Activated CD8-positive, alpha-beta memory T cell treated with anti-CD3 and anti-CD28 coated beads for 36 hours (primary cell): Measurements from ENCODE around the gene FAM227A. TPM values are rescaled to one million over a fixed set of nuclear protein-coding genes. Genes with fewer than 3 reads are reported as not detected.
"Not testable (repeated sequence)": the region's sequence is repeated elsewhere in the genome, so short reads cannot be mapped to it uniquely, and the experiment has no call there.

Source experiments
- CTCF ChIA-PET: fragments of 350-600 bp; sonication (Branson Sonifier 250); formaldehyde crosslinking; loops from one replicate; lab custom pipeline; 2021; ENCODE audit warnings: antibody characterized with exemption; lab: Charles Lee
- POLR2A ChIA-PET: fragments of 350-600 bp; sonication (Branson Sonifier 250); formaldehyde crosslinking; loops from one replicate; lab custom pipeline; 2021; ENCODE audit warnings: antibody characterized with exemption; lab: Charles Lee
- total RNA-seq, 2 experiments: library from RNA; stranded (reverse); gene quantifications; one replicate each; pipeline ENCODE4 v1.2.3, GENCODE V29; 2021

Gene FAM227A
- total RNA-seq, 2 experiments from 2014 or later, result 0.40 TPM

DNA sequence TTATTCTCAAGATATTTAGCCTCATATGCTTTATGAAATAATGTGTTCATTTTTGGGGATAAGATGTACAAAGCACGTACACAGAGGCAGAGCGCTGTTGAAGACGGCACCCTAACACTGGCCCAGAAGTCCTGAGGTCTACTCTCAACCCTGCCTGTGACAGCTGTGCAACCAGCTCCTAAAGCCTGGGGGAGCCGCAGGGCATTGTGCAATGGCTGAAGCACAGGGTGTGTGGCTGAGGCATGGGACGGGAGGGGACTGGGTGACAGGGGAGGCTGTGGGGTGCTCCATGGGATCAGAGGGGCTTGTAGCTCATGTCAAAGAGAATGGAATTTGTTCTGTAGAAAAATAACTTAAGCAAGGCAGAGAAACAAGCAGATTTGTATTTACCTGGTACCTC is 27.7 kb downstream of the FAM227A start:
- ChIA-PET CTCF (interaction anchor here (1.7 kb wide), 1 partner anchor 12 kb away, joined by 3 read pairs; no protein-coding TSS in a partner anchor), POLR2A (no interaction called here)

DNA sequence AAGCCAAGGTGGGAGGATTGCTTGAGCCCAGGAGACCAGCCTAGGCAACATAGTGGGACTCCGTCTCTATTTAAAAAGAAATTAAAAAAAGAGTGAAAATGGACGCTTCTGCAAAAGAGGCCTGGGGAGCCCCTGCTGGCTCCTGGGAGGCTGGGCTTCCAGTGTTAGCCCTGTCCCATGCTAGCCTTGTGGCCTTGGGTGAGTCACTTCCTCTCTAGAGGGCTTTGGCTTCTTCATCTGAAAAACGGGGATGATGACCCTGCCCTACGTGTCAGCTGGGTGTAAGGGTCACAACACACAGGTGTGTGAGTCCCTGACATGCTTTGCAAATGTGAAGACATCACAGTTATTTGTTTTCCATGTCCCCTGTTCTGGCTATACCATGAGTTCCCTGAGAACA is 32.8 kb downstream of the FAM227A start:
- ChIA-PET CTCF (no interaction called here), POLR2A (no interaction called here)

DNA sequence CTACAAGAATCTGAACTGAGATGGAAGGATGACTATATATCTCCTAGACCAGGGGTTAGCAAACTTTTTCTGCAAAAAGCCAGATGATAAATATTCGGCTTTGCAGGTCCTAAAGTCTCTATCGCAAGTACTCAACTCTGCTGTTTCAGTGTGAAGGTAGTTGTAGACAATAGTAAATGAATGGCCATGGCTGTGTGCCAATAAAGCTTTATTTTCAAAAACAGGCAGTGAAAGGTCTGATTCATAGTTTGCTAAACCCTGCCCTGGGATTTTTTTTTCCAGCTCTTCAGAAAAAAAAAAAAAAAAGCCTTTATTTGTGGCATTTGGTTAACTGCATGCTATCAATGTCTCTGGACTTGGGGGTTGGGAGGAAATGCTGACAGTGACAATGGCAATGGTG is 37.5 kb downstream of the FAM227A start:
- CTCF ChIA-PET, result no interaction called here
- POLR2A ChIA-PET, result interaction anchor here (0.6 kb wide), 1 partner anchor 39 kb away, joined by 3 read pairs; no protein-coding TSS in a partner anchor

DNA sequence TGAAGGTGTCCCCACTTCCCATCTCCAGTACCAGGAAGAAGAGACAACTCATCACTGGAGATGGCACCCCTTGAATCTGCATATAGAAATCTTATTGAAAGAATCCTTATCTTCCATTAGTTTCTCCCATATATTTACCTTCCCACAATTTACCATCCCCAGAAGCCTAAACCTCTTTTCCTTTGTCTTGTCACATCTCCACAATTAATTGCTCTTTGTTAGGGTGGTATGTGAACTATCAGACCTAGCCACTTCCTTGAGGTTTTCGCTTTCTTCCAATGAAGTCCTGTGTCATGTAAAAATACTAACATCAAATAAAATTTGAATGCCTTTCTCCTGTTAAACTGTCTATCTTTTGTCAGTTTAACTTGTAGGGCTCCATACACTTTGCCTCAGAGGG is 37.9 kb downstream of the FAM227A start:
- ChIA-PET POLR2A (interaction anchor here (0.6 kb wide), 1 partner anchor 39 kb away, joined by 3 read pairs; no protein-coding TSS in a partner anchor), CTCF (no interaction called here)

DNA sequence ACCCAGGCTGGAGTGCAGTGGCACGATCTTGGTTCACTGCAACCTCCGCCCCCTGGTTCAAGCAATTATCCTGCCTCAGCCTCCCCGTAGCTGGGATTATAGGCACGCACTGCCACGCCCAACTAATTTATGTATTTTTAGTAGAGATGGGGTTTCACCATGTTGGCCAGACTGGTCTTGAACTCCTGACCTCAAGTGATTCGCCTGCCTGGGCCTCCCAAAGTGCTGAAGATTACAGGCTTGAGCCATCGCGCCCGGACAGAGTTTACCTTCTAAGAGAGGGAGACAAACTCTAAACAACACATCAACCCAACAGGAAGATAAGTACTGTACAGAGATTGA is 41.2 kb downstream of the FAM227A start:
- POLR2A ChIA-PET, result not testable (repeated sequence)
- CTCF ChIA-PET, result interaction anchor here (0.6 kb wide), 1 partner anchor 299 kb away, joined by 4 read pairs; no protein-coding TSS in a partner anchor

DNA sequence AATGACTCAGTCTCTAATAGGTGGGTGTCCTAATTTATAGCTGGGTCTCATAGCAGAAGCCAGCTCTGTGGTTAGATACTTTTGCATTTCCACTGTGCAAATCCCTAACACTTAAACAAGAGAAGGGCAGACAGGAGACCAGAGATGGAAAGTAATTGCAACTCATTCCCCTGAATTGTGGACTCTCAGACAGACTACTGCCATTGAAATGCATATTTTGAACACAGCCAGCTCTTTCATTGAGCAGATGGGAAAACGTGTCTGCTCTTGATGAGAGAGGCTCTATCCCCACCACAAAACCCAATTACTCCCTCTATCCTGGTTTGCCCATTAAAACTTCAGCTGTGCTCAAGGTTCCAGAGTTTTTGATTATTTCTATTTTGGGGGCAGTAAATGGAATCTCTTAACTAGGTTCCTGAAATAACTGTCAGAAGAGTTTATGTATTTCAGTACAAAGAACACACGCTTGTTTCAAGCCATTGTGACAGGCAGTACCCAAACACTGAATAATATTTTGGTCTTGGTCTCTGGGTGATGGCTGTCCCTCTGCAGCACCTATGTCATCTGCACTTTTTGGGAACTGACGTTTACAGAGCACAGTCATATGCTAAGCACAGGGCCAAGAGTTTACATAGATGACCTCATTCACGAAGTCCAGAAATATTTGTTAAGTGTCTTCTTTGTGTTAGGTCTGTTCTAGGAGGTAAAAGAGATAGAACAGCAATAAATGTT is 41.7 kb downstream of the FAM227A start:
- ChIA-PET POLR2A (no interaction called here), CTCF (no interaction called here)

DNA sequence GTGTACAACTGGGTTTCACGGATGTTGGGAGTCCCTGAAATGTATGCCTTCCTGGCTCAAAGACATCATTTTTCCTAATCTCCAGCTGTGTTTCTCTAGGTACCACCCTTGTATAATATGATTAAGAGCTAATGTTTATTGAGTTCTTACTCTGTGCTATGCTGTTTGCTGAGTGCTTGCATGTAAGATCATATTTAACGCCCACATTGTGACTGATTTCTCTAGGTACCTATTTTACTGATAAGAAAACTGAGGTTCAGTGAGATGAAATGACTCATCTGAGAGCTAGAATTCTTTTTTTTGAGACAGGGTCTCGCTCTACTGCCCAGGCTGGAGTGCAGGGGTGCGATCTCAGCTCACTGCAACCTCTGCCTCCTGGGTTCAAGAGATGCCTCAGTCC is 42.6 kb downstream of the FAM227A start:
- CTCF ChIA-PET, result interaction anchor here (1.0 kb wide), 1 partner anchor 500 kb away, joined by 3 read pairs; no protein-coding TSS in a partner anchor
- POLR2A ChIA-PET, result interaction anchor here (0.5 kb wide), 1 partner anchor 58 kb away, joined by 3 read pairs; no protein-coding TSS in a partner anchor

DNA sequence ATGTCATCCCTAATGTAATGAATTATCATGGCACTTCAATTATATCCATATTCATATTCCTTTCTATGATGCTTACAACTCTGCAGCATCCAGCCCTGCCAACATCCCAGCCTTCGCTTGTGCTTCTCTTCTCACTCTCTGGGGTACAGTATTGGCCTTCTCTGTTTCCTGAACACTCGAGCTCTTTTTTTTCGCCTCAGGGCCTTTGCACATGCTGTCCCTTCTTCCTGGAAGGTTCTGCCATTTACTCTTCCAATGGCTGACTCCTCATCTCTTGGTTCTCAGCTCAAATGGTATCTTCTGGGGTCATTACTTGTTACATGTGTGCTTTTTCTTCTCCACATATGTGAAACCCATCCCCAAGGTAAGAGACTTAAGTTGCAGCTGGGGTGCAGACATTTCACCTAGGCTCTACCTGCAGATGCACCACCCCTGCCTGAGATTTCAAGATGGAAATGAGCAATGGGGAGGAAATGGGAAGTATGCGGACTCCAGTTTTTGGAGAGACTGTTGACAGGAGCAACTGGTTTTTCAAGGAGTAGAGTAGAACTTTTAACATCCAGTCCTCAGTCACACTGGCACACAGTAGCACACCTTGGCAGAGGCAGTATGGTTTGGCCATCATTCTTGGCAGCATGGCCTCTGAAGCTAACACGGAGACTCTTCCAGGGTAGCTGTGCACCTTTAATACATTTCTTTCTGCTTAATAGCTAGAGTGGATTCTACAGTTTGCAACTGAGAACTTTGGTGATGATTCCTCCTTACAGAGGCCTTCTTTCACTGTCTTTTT is 43.8 kb downstream of the FAM227A start:
- ChIA-PET CTCF (interaction anchor here (1.0 kb wide), 1 partner anchor 499 kb away, joined by 3 read pairs; no protein-coding TSS in a partner anchor), POLR2A (no interaction called here)

DNA sequence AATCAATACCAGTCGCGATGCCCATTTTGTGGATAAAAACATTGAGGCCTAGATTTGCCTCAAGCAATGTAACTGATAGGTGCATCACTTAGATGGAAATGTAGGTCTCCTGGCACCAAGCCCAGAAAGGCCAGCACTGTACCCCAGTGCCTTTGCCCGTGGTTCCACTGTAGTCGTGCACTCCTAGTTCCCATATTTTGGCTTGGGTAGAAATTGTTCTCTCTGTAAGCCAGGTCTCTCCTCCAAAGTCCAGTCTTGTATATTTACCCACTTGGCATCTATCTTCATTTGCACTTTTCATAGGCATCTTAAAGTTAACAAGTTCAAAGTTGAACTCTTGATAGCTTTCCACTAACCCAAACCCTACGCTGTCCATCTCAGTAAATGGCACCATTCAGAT is 44.6 kb downstream of the FAM227A start:
- ChIA-PET POLR2A (no interaction called here), CTCF (no interaction called here)

DNA sequence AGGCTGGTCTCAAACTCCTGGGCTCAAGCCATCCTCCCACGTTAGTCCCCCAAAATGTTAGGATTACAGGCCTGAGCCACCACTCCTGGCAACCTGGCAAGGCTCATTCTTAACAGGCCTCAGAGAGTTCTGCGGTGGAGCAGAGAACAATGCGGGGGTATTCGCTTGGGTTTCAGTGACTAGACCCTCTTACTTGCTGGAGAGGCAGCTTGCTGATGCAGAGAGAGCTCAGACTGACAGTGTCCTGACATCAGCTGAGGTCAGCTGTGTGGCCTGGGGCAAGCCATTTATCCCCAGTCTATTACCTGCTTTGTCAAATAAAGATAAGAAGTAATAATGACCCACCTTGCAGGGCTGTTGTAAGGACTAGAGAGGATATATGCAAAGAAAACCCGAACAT is 46.0 kb downstream of the FAM227A start:
- CTCF ChIA-PET, result no interaction called here
- POLR2A ChIA-PET, result no interaction called here

DNA sequence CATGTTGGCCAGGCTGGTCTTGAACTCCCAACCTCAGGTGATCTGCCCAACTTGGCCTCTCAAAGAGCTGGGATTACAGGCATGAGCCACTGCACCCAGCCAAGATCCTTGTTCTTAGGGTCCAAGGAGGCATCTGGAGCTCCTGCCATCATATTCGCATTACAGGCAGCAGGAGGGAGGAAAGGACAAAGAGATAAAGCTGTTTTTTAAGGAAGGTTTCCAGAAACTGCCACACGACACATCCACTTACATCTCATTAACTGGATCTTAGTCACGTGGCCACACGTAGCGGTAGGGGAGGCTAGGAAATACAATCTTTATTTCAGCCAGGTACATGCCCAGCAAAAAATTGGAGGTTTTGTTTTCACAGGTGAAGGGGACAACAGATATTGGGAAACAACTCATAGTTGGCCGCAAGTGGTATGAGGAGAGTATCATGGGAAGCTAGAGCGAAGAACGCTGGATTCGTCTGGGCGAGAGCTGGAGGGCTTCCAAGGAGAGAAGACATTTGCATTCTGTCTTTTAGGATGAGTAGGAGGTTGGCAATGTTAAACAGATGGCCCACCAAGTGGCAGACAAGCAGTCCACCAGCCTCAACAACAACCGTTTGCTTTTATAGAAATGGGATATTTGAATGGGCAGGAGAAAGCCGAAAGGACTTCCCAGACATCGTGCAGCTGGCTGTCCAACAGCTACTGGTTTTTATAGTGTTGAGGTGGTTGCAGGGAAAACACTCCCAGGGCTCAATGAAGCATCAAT is 47.0 kb downstream of the FAM227A start:
- CTCF ChIA-PET, result interaction anchor here (1.1 kb wide), 1 partner anchor 72 kb away, joined by 5 read pairs; the partner anchor contains the start of gene TOMM22

DNA sequence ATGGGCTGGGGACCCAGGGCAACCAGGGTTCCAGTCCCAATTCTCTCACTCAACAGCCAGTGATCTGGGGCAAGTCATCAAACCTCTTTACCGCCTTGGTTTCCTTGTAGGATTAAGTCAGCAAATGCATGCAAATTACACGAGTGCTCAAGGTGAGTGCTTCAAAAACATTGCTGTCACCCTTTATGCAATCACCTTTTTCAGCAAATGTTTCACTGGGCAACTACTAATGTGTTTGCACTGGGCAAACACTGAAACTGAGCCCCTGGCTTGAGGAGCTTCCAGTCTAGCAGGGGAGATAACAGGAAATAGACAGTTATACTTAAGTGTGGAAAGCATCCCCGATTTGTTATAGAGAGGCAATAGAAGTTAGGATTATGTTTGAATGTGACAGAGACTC is 48.5 kb downstream of the FAM227A start:
- CTCF ChIA-PET, result interaction anchor here (0.6 kb wide), 1 partner anchor 20 kb away, joined by 3 read pairs; no protein-coding TSS in a partner anchor
- POLR2A ChIA-PET, result no interaction called here

More for the DNA sequence above, 47.0 kb downstream of the FAM227A start:
- POLR2A ChIA-PET, result no interaction called here

DNA sequence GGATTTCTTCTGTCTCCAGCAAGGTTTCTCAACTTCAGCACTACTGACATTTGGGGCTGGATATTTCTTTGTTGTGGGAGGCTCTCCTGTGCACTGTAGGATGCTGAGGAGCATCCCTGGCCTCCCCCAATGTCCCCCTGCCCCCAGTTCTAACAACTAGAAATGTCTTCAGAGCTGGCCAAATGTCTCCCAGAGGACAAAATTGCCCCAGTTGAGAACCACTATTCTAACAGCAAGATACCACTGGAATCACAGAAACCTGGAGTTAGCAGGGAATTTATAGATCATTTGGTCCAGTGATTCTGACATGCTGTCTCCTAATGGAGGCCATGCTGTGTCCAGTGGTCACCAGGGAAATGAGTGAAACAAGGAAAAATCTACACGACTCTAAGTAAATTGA is 54.0 kb downstream of the FAM227A start:
- ChIA-PET CTCF (no interaction called here), POLR2A (no interaction called here)

DNA sequence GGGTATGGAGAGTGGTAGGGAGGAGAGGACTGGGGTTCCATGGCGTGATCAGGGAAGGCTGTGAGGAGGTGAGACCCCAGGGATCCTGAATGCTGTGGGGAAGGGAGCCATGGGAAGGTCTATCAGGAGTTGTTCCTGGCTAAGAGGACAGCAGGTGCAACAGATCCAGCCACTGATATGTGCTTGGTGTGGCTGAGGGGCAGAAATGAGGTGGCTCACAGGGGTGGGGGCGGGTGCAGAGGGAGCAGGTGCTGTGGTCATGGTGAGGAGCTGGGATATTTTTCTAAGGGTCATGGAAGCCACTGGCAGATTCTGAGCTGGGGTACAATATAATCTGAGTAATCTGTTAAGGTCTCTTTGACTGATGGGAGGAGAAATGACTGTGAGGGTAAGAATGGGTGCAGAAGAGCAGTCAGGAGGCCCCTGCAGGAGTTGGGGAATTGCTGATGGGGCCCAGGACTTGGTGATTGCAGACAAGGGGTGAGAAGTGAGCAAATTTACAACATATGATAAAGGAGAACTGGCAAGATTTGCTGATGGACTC is 54.9 kb downstream of the FAM227A start:
- POLR2A ChIA-PET, result interaction anchor here (0.5 kb wide), 1 partner anchor 792 kb away, joined by 3 read pairs; no protein-coding TSS in a partner anchor
- CTCF ChIA-PET, result no interaction called here

DNA sequence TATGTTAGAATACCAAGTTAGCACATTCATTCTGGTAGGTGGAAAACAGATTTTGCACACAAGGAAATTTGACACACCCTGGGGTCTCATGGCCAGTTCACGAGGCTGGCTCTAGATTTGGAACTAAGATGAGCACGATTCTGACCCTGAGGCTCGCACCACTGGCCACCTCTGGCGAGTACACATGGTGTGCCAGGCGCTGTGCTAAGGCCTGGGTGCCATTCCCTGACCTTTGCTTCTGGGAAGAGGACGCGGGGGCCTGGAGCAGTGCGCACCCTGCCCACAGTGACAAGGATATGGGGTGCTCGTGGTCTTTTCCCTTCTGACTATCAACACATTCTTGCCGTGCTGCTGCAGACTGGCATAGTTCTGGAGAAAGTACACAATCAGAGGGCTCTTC is 56.7 kb downstream of the FAM227A start:
- POLR2A ChIA-PET, result no interaction called here
- CTCF ChIA-PET, result no interaction called here

DNA sequence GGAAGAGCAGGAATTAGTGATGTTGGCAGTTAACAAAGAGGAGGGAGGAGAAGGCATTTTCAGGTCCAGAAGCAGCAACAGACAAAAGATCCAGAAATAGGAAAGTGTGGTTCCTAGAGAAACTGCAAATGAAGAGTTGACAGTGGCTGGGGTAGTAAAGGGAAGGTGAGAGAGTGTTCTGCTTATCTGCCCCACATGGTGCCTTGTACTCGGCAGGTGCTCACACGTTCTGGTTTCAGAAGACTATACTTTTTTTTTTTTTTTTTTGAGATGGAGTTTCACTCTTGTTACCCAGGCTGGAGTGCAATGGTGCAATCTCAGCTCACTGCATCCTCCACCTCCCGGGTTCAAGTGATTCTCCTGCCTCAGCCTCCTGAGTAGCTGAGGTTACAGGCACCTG is 73.3 kb downstream of the FAM227A start:
- POLR2A ChIA-PET, CTCF ChIA-PET: not testable (repeated sequence)

DNA sequence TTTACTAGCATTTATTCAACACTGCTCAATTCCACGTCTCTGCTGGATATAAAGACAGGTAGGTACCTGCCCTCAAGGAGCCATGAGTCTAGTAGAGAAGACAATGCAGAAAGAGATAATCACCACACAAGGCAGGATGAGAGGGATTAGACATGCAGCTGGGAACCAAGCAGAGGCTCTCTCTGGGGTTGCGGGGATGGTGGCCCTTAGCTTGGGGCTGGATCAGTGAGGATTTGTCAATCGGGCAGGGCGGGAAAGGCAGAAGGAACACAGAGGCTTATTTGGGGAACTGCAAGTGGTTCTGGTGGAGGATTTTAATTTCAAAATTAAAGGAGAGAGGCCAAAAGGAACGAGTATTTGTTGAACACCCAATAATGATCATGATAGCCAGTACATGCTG is 77.7 kb downstream of the FAM227A start:
- CTCF ChIA-PET, result no interaction called here
- POLR2A ChIA-PET, result no interaction called here

DNA sequence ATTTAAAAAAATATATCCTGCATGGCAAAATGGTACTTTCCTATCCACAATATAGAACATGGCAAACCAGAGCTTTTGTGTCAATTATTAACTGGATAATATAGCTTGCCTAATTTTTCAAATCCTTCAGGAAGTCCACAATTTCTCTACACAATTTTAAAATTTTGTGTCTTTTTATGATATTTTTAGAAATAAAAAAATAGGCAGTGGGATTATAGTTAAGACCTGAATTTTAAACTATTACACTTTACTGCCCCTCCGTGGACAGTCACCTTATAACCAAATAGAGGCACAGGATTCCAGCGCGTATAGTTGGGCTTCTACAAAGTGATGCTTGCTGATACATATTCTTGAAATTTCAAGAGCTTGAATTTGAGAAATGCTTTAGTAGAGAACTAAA is 84.1 kb downstream of the FAM227A start:
- ChIA-PET CTCF (interaction anchor here (0.8 to 1.2 kb wide), 3 partner anchors 60 to 118 kb away, joined by 3 read pairs; no protein-coding TSS in a partner anchor), POLR2A (no interaction called here)

DNA sequence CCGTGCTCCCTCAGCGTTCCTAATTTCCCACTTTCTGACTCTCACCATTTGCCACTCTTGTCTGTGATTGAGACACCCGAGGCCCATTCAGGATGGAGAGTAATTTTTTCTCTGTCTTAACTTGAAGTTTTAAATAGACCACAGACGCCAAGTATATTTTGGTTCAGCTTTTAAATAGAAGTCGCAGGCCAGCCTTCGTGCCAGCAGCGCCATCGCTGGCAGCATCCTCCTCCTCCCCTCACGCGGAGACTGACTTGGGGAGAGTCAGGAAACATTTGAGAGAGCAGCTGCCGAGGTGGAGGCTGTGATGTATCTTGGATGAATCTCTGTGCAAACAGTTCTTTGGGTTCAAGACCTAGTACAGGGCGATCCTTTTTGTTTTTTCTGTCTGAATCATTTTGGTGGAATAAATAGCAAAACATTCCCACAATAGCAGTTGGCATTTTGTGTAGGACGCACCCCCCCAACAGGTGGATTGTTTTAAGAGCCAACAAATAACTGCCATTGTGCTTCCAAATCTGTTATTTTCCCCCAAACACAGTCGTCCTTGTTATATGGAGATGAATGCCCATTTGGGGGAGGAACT is 85.3 kb downstream of the FAM227A start:
- POLR2A ChIA-PET, result interaction anchor here (0.6 to 1.4 kb wide), 4 partner anchors 111 to 749 kb away, joined by 3 to 8 read pairs (median 3); partner anchors contain the start of genes RPL3 and TOMM22
- CTCF ChIA-PET, result interaction anchor here (1.1 kb wide), 1 partner anchor 84 kb away, joined by 3 read pairs; no protein-coding TSS in a partner anchor
